Measurements from ENCODE around the gene PKIG.

The PKIG gene

DNA sequence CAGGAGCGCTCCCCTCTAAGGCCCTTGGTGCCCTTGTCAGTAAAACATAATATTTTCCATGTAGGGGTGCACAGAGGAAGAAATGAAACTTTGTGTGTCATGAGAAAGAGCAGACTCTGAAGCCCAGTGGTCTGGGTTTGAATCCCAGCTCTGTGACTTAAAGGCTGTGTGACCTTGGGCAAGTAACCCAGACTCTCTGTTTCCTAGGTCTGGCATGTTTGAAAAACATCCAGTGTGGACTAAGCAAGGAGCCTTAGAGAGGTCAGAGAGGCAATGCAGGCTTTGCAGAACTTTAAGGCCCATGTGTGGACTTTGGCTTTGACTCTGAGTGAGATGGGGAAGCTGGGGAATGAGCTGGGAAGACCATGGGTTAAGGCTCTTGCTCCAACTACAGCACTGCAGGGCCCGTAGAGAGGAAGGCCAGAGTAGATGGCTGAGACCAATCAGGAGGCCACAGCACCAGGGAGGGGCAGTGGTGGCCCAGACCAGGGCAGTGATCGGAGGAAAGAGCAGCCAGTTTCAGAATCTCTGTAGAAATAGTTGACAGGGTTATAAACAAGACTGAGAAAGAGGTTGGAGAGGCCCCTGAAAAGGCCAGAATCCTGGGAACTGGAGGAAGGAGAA lies 50.9 kb downstream of the PKIG start:
- no peak overlapping the region for H3K4me3 Mint-ChIP-seq
- peak overlapping the region; percentile 49 to 92 (median 77) for H3K27ac Mint-ChIP-seq
- TF ChIP-seq, protein P1, sequence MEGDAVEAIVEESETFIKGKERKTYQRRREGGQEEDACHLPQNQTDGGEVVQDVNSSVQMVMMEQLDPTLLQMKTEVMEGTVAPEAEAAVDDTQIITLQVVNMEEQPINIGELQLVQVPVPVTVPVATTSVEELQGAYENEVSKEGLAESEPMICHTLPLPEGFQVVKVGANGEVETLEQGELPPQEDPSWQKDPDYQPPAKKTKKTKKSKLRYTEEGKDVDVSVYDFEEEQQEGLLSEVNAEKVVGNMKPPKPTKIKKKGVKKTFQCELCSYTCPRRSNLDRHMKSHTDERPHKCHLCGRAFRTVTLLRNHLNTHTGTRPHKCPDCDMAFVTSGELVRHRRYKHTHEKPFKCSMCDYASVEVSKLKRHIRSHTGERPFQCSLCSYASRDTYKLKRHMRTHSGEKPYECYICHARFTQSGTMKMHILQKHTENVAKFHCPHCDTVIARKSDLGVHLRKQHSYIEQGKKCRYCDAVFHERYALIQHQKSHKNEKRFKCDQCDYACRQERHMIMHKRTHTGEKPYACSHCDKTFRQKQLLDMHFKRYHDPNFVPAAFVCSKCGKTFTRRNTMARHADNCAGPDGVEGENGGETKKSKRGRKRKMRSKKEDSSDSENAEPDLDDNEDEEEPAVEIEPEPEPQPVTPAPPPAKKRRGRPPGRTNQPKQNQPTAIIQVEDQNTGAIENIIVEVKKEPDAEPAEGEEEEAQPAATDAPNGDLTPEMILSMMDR (IDR thresholded peaks at IDR 0.05; ENCODE audit: unreplicated experiment in 3 of 3), result no peak
- H3K9me3 Mint-ChIP-seq, result no peaks in the 10 kb centered on the region
- peaks cover 7% of the 10 kb centered on the region for H3K27me3 Mint-ChIP-seq (ENCODE audit: low read depth)
- H3K36me3 Mint-ChIP-seq (ENCODE audit: low read depth), result no peaks in the 10 kb centered on the region
- H3K4me1 Mint-ChIP-seq, result peaks cover 21% of the 10 kb centered on the region

GRCh38 chr20:44633872-44634600 lies 51.7 kb downstream of the PKIG start:
- H3K9me3 Mint-ChIP-seq, result peaks cover 2% of the 10 kb centered on the region
- H3K27me3 Mint-ChIP-seq (ENCODE audit: low read depth), result peaks cover 7% of the 10 kb centered on the region
- no peak overlapping the region for H3K4me3 Mint-ChIP-seq
- H3K27ac Mint-ChIP-seq, result peak overlapping the region; percentile 49 to 77 (median 67)
- peaks cover 27% of the 10 kb centered on the region for H3K4me1 Mint-ChIP-seq
- TF ChIP-seq, protein P1 (IDR thresholded peaks at IDR 0.05; ENCODE audit: unreplicated experiment in 3 of 3), result no peak
- H3K36me3 Mint-ChIP-seq (ENCODE audit: low read depth), result no peaks in the 10 kb centered on the region

GRCh38 chr20:44635877-44636276 lies 53.5 kb downstream of the PKIG start:
- Mint-ChIP-seq H3K36me3 (ENCODE audit: low read depth) (no peaks in the 10 kb centered on the region), H3K27ac (no peak overlapping the region), H3K9me3 (peaks cover 3% of the 10 kb centered on the region), H3K4me3 (no peak overlapping the region), H3K27me3 (ENCODE audit: low read depth) (peaks cover 7% of the 10 kb centered on the region), H3K4me1 (peaks cover 24% of the 10 kb centered on the region)
- TF ChIP-seq, protein P1 (IDR thresholded peaks at IDR 0.05; ENCODE audit: unreplicated experiment in 3 of 3), result no peak

DNA sequence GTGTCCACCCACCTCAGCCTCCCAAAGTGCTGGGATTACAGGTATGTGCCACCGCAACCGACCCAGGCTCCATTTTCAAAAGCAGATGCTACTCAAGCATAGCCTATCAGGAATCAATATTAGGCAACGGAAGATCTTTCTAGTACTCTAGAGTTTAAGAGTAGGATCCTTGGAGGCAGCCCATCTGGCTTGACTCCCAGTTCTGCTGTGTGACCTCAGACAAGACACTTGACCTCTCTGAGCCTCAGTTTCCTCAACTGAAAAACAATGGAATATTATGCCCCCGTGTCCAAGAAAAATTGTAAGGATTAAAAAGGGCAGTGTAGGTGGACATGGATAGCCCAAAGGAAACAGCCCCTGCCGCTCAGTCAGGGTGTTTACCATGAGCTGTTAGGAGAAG lies 54.7 kb downstream of the PKIG start:
- Mint-ChIP-seq H3K36me3 (ENCODE audit: low read depth) (no peaks in the 10 kb centered on the region), H3K4me1 (peaks cover 26% of the 10 kb centered on the region), H3K27ac (no peak overlapping the region), H3K4me3 (no peak overlapping the region), H3K9me3 (peaks cover 3% of the 10 kb centered on the region), H3K27me3 (ENCODE audit: low read depth) (peaks cover 6% of the 10 kb centered on the region)
- TF ChIP-seq, protein P1 (IDR thresholded peaks at IDR 0.05; ENCODE audit: unreplicated experiment in 3 of 3), result no peak

DNA sequence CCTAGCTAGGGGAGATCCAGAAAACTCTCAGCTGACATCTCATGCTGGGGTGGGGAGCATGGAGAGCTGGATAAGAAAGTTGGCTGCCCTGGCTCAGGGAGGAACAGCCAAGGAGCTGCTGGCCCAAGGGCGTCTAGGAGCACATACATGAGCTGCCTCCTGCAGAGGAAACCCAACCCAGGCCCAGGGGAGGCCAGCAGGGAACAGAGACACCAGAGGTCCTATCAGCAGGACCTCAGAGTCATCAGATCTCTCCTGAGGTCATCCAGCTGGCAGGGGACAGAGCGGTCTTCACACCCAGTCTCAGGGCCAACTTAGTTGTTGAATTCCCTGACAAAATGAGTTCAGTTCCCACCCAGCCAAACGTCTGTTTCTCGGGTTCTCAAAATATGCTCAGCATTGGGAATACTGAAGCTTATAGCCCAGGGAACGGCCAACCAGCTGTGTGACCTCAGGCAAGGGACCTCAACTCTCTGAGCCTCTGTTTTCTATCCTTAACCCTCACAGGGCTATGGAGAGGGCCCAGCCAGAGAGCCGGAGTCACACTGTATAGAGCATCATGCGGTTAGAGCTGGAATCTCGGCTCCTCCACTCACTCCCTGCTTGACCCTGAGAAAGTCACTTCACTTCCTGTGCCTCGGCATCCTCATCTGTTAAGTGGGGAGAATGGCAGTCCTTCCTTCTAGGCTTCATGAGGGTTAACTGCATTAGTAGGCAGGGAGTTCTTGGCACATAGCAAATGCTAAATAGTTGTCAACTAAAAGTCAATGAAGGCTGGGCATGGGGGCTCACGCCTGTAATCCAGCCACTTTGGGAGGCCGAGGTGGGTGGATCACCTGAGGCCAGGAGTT lies 55.4 kb downstream of the PKIG start:
- H3K4me3 Mint-ChIP-seq, result no peak overlapping the region
- H3K9me3 Mint-ChIP-seq, result peaks cover 3% of the 10 kb centered on the region
- H3K27ac Mint-ChIP-seq, result no peak overlapping the region
- no peaks in the 10 kb centered on the region for H3K36me3 Mint-ChIP-seq (ENCODE audit: low read depth)
- TF ChIP-seq, protein P1 (IDR thresholded peaks at IDR 0.05; ENCODE audit: unreplicated experiment in 3 of 3), result no peak
- H3K27me3 Mint-ChIP-seq (ENCODE audit: low read depth), result peaks cover 3% of the 10 kb centered on the region
- H3K4me1 Mint-ChIP-seq, result peaks cover 29% of the 10 kb centered on the region
